Melanocyte of skin (primary cell): ENCODE data around the gene PCGF3. TPM values are rescaled to one million over a fixed set of nuclear protein-coding genes. Genes with fewer than 3 reads are reported as not detected.

Experiments
- total RNA-seq, 2 donors: library from RNA; depleted of rRNA; stranded (reverse); fragments of >200 nt; gene quantifications; 2 replicates each; pipeline ENCODE4 v1.2.3, GENCODE V29; 2012

Gene PCGF3
- total RNA-seq: 10 to 100 TPM; 30.6 to 33.3 TPM

GRCh38 chr4:705278-706082 lies at the start of gene PCGF3:
PCGF3 (plus strand) TSS chr4:705832; CDS start chr4:733681, 27,849 bp downstream.

GRCh38 chr4:674172-675035 lies 31.2 kb upstream of the PCGF3 start, which contains the start of the genes ATP5ME and MYL5:
ATP5ME (minus strand) TSS chr4:674276; CDS start chr4:674247, 29 bp downstream.
MYL5 (plus strand) TSS chr4:674542; CDS start chr4:678027, 3,485 bp downstream.

GRCh38 chr4:688854-689681 lies 16.6 kb upstream of the PCGF3 start, which contains the start of gene SLC49A3:
SLC49A3 (minus strand) TSS chr4:689151; CDS start chr4:689127, 24 bp downstream.

Other genes with a start within 250 kb of the PCGF3 start
- gene ZNF721, start 206.7 kb upstream of the PCGF3 start, total RNA-seq: 10 to 100 TPM in 1 of 2 donors, 1 to 10 TPM in 1; 9.7 to 18.2 TPM
- gene PIGG, start 206.6 kb upstream of the PCGF3 start, total RNA-seq: 10 to 100 TPM; 30.6 to 33.6 TPM
- gene TMEM271, start 129.5 kb upstream of the PCGF3 start, total RNA-seq: not detected
- 1 to 10 TPM in 1 of 2 donors, under 1 TPM in 1; 0.67 to 2.8 TPM for gene PDE6B, start 80.3 kb upstream of the PCGF3 start, total RNA-seq
- gene ATP5ME, start 31.6 kb upstream of the PCGF3 start, total RNA-seq: 100 to 1,000 TPM; 102 to 135 TPM
- 10 to 100 TPM in 1 of 2 donors, 1 to 10 TPM in 1; 5.3 to 24.8 TPM for gene MYL5, start 31.3 kb upstream of the PCGF3 start, total RNA-seq
- 1 to 10 TPM; 4.3 to 5.9 TPM for gene SLC49A3, start 16.7 kb upstream of the PCGF3 start, total RNA-seq
- gene CPLX1, start 120.3 kb downstream of the PCGF3 start, total RNA-seq: not detected
- gene GAK, start 226.5 kb downstream of the PCGF3 start, total RNA-seq: 10 to 100 TPM; 56.9 to 62.6 TPM
- gene TMEM175, start 226.6 kb downstream of the PCGF3 start, total RNA-seq: 10 to 100 TPM; 13.0 to 18.6 TPM